Right hindlimb (tissue), 1 donor: Measurements from ENCODE around the gene COPS7A.
"Not testable (repeated sequence)": the region's sequence is repeated elsewhere in the genome, so short reads cannot be mapped to it uniquely, and the experiment has no call there.

Experiments used
- DNase-seq: peaks from one replicate; pipeline ENCODE4 v3.0.0-alpha.2; 2018

COPS7A gene

DNA sequence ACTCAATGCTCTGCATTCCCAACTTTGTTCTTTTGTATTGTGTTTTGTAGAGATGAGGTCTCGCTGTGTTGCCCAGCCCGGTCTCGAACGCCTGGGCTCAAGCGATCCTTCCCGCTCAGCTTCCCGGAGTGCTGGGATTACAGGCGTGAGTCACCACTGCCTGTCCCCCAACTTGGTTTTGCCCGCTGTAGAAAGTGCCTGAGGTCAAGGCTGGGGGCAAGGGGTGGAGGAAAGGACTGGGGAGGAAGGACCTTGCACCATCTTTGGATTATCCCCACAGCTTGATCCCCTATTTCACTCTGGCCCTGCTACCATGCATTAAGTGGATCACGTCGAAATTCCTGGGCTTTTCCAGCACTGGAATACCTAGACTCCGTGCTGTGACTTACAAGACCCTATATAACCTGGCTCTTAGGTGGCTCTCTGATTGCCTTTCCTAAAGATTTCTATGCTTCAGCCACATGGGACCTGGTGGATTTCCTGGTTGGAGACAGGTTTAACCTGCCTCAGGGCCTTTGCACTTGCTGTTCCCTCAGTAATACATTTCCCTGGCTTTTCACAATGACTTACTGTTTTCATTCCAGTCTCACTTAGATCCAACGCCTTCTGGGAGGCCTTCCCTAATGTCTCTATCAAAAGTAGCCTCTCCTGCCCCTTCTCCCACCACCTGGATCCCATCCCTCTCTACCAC, 22.6 kb upstream of the COPS7A start:
- DNase-seq = no peak

DNA sequence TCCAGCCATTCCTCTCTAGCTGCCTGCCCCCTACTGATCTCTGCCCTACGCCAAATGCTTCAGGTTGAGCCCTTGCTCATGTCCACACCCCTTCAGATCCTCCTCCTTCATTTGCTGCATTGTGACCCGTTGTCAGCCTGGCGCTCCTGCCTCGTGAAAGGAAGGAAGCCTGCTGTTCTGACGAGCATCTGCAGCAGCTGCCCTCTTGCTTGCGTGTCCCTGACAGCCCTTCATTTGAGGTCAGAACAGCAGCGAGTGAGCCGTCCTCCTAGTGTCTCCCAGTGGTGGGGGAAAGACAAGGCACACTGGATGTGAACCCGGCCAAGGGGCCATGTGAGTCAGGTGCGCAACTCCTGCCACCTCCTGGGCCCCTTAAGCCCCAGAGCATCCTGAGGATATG, 20.2 kb upstream of the COPS7A start:
- no peak for DNase-seq

DNA sequence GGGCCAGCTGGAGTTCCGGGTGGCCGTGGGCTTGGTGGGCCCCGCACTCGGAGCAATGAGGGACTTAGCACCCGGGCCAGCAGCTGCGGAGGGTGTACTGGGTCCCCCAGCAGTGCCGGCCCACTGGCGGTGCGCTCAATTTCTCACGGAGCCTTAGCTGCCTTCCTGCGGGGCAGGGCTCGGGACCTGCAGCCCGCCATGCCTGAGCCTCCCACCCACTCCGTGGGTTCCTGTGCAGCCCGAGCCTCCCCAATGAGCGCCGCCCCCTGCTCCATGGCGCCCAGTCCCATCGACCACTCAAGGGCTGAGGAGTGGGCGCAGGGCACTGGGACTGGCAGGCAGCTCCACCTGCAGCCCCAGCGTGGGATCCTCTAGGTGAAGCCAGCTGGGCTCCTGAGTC, 15.5 kb upstream of the COPS7A start:
- DNase-seq = not testable (repeated sequence)

DNA sequence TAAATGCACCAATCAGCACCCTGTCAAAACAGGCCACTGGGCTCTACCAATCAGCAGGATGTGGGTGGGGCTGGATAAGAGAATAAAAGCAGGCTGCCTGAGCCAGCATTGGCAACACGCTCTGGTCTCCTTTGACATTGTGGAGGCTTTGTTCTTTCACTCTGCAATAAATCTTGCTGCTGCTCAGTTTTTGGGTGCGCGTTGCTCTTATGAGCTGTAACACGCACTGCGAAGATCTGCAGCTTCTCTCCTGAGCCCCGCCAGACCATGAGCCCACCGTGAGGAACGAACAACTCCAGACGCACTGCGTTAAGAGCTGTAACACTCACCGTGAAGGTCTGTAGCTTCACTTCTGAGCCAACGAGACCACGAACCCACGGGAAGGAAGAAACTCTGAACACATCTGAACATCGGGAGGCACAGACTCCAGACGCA, 14.9 kb upstream of the COPS7A start:
- DNase-seq = no peak

DNA sequence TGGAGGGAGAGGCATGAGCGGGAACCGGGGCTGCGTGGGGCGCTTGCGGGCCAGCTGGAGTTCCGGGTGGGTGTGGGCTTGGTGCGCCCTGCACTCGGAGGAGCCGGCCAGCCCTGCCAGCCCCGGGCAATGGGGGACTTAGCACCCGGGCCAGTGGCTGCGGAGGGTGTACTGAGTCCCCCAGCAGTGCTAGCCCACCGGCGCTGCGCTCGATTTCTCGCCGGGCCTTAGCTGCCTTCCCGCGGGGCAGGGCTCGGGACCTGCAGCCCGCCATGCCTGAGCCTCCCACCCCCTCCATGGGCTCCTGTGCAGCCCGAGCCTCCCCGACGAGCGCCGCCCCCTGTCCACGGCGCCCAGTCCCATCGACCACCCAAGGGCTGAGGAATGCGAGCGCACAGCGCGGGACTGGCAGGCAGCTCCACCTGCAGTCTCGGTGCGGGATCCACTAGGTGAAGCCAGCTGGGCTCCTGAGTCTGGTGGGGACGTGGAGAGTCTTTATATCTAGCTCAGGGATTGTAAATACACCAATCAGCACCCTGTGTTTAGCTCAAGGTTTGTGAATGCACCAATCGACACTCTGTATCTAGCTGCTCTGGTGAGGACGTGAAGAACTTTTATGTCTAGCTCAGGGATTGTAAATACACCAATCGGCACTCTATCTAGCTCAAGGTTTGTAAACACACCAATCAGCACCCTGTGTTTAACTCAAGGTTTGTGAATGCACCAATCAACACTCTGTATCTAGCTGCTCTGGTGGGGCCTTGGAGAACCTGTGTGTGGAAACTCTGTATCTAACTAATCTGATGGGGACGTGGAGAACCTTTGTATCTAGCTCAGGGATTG, 7.6 kb upstream of the COPS7A start:
- not testable (repeated sequence) for DNase-seq

DNA sequence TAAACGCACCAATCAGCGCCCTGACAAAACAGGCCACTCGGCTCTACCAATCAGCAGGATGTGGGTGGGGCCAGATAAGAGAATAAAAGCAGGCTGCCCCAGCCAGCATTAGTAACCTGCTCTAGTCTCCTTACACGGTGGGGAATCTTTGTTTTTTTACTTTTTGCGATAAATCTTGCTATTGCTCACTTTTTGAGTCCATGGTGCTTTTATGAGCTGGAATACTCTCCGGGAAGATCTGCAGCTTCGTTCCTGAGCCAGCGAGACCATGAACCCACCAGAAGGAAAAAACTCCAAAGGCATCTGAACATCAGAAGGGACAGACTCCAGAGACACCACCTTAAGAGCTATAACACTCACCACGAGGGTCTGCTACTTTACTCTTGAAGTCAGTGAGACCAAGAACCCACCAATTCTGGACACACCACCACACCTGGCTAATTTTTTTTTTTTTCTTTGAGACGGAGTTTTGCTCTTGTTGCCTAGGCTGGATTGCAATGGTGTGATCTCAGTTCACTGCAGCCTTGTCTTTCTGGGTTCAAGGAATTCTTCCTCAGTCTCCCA, 6.9 kb upstream of the COPS7A start:
- DNase-seq = no peak

DNA sequence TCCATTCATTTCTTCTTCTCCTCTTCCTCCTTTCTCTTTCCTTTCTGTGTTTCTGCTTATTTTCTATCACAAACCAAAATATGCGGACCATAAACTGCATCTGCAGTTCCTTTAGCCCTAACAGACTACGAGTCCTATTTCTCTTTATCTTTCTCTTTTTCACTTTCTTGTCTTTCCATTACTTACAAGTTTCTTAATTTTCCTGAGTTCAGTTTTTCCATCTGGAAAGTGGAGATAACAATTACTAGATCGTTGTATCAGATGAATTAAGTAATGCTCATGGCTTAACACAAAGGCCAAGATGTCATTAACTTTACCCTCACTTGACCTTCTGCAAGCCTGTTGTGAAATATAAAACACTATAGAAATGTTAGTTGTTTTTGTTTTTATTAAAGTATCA, 983 bp upstream of the COPS7A start:
- no peak for DNase-seq

DNA sequence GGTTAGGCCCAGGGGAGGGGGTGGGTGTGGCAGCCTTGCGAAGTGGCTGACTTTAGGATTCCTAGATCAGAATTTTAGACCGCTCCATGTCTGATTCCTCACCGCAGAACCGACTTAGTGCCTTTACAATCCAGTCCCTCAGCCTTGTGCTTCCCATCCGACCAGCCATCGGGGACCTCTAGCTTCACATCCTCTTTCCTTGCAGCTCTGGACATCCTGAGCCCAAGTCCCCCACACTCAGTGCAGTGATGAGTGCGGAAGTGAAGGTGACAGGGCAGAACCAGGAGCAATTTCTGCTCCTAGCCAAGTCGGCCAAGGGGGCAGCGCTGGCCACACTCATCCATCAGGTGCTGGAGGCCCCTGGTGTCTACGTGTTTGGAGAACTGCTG, 557 bp downstream of the COPS7A start:
- DNase-seq = no peak

DNA sequence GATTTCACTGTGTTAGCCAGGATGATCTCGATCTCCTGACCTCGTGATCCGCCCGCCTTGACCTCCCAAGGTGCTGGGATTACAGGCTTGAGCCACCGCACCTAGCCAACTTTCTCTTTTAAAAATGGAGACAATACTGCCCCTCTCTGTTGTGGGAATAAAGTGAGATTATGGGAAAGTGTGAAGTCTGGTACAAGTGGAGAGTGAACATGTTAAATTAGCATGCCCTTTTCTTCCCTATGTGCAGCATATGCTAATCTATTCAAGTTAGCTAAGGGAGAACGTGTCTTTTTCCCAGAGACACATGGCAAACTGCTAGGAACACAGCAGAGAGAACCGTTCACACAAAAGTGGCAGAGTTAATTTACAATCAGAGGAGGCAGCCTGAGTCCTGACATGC, 1.5 kb downstream of the COPS7A start:
- no peak for DNase-seq

DNA sequence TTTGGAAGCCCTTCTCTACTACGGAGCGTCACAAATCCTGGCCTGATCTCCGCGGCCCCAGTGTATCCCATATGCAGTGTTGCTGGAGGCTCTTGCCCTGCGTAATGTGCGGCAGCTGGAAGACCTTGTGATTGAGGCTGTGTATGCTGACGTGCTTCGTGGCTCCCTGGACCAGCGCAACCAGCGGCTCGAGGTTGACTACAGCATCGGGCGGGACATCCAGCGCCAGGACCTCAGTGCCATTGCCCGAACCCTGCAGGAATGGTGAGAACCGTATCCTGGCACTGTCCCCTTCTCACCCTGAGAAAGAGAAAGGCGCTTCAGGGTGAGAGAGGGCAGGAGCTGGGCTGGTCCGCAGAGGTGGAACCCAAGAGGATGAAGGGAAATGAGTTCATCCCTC, 5.3 kb downstream of the COPS7A start:
- DNase-seq = no peak

DNA sequence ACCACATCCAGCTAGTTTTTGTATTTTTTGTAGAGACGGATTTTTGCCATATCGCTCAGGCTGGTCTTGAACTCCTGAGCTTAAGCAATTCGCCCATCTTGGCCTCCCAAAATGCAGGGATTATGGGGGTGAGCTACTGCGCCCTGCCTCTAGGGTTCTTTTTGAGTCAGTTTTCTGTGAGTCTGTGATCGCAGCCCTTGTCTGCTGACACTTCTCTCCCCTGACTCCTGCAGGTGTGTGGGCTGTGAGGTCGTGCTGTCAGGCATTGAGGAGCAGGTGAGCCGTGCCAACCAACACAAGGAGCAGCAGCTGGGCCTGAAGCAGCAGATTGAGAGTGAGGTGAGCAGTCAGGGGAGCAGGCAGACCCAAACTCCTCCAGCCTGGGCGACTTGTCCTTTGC, 6.3 kb downstream of the COPS7A start:
- DNase-seq = no peak

DNA sequence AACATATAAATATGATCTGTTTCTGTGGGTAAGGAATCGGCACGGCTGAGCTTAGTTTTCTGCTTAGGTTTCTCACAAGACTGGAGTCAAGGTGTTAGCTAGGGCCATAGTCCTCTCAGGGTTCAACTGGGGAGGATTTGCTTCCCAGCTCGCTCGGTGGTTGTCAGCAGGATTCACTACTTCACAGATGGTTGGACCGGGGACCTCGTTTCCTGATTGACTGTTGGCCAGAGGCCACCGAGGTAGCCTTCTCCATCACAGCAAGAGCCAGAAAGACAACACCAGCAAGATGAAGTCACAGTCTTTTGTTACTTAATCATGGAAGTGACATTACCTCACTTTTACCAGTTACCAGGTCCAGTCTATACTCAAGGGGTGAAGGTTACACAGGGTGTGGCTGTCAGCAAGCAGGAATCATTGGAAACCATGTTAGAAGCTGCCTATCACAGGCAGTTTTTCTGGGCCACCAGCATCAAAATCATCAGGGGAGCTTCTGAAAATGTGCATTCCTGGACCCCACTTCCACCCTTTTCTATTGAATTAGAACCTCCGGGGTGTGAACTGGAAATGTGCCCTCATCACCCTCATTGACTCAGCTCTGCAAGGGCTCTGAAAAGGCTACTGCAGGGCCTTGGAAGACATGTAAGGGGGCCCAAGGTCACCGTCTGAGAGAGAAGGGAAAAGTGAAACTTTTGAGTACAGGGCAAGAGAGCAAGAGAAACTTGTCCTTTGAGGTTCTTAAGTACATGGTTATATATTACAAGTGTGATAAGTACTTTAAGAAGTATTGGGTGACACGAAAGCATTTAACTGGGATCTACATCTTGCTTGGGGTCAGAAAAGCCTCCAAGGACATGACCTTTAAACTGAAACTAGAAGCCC, 10.9 kb downstream of the COPS7A start:
- DNase-seq = no peak

DNA sequence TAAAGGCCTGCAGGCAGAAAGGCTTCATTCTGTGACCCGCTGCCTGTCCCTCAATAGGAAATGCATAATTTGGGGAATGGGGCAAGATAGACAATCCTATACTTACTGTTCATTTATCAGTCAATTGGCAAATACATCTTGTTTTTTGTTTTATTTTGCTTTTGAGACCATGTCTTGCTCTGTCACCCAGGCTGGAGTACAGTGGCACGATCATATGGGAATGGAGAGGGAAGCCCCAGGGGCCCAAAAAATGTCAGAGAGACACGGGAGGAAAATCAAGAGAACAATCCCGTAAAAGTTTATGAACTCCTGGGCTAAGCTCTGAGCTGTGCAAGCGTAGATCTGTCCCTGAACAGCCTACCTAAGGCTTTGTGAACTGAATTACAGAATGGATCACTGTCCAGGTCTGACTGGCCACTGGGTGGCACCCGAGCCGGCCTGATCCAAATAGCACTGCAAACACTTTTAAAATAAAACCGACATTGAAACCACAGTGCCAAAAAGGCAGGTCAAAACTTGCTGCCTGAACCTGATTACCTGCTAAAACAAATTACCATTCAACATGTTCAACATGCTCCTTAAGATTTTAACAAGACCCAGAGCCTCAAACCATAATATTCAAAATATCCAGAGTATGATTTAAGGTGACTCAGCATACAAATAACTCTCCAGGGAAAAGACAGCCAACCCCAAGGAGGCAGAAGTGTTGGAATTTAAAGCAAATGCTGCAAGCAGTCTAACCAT, 11.8 kb downstream of the COPS7A start:
- peak; percentile 65 for DNase-seq

DNA sequence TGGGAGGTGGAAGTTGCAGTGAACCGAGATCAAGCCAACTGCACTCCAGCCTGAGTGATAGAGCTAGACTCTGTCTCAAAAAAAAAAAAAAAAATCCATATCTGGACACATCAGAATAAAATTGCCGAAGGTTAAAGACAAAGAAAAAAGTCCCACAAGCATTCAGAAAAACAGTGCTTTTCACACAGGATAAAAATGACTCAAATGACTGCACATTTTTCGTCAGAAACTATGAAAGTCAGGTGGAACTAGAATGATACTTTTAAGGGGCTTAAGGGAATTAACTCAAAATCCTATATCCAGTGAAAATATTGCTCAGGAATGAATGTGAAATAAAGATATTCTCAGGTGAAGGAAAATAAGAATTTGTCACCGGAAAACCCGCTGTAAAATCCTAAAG, 12.9 kb downstream of the COPS7A start:
- no peak for DNase-seq

DNA sequence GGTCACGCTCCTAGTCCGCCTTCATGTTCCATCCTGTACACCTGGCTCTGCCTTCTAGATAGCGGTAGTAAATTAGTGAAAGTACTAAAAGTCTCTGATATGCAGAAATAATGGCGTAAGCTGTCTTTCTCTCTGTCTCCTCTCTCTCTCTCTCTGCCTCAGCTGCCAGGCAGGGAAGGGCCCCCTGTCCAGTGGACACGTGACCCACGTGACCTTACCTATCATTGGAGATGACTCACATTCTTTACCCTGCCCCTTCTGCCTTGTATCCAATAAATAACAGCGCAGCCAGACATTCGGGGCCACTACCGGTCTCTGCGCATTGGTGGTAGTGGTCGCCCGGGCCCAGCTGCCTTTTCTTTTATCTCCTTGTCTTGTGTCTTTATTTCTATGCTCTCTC, 18.2 kb downstream of the COPS7A start:
- not testable (repeated sequence) for DNase-seq

DNA sequence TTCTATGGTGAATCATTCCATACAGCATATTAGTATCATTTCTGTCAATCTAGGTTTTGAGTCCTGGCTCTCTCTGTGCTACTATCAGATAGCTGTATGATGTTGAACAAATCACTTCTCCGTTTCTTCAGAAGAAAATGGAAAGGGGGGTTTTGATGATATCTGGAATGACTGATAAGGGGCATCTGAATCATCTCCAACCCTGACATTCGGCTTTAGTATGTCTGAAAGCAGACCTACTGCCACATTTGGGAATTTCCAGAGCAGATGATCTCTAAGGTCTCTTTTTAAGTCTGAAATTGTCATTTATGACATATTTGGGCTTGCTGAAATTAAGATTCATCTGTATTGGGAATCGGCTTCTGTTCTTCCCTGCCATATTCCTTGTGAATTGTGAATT, 19.0 kb downstream of the COPS7A start:
- DNase-seq = no peak

DNA sequence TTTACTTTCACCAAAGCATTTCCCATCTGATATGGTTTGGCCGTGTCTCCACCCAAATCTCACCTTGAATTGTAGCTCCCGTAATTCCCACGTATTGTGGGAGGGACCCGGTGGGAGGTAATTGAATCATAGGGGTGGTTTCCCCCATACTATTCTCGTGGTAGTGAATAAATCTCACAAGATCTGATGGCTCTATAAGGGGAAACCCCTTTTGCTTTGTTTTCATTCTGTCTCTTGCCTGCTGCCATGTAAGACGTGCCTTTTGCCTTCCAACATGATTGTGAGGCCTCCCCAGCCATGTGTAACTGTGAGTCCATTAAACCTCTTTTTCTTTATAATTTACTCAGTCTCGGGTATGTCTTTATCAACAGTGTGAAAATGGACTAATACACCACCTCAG, 19.5 kb downstream of the COPS7A start:
- DNase-seq = not testable (repeated sequence)

DNA sequence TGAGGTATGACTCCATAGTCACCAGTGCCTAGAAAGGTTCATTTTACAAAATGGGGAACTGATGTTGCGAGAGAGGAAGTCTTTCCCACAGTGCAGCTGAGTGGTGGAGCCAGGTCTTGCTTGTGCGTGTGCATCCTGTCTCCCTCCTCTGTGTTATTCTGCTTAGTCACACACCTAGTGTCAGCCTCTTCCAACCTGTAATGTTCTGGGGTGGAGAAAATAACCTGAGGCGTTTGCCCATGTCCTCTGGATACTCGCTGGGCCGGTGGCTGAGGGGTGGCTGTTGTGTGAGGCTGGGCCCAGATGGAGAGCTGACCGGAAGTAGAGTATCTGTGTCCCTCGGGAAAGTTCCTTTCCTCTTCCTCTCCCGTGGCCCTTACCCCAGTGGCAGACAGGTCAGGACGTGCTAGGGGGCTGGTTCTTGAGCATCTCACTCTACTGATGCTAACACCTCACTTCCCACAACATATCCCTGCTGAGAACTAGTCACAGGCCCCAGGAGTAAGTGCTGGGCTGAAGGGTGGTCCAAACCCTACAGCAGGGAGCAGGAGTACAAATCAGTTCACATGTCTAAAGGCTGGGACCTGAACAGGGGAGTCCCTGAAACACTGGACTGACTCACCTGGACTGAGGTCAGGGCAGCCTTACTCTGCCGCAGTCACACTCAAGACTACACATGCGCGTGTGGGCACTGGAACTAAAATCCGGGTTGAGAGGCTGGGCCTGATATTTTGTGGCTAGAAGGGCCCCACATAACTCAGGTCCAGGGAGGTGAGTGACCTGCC, 22.1 kb downstream of the COPS7A start:
- no peak for DNase-seq

DNA sequence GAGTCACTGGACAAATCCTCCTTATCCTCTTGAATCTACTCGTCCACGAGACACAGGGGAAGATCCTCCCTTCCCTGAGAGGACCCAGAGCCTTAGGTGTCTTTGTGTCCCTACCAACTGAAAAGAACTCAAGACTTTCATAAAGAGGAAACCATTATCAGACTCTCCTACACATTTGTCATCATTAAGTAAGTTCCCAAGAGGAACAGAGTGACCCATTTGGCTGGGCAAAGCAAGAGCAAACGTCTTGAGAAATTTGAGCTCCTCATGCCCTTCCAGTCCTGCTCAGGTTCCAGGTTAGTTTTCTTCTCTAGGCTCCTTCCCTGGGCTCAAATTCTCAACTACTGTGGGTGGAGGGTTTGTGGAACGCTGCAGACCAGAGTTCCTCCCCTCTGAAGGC, 23.4 kb downstream of the COPS7A start:
- DNase-seq = no peak

DNA sequence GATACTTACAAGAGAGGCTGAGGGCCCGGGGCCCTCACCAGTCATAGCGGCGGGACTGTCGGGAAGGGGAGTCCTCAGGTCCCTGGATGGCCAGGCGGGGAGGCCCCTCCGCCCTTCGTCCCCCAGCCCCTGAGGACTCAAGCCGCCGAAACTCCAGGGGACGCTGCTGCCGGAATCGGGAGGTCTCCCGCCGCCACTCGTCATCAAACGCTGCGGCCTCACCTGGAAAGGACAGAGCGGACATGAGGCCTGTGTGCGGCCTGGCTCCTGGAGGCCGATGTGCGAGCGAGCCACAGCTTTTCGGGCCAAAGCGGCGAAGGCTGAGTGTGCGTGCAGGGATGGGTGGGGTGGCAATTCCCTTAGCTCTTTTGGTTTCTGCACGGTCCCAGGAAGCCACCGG, 24.9 kb downstream of the COPS7A start:
- no peak for DNase-seq

DNA sequence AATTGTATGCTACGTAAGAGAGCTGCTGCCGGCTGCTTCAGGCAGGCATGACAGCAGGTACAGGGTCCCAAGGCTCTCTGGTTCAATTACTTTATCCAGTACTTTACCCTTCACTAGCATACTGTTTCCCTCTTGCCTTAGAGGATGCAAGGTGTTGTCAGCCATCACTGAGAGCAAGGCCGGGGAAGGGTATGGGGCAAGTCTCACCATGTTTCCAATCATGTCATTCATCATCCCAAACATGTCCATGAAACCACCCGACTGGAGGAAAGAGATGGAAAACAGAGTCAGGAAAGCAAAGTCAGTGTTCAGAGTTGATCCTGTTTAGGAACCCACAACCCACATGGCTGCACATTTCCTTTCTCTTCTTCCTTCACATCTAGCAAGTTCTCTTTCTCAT, 26.7 kb downstream of the COPS7A start:
- DNase-seq = no peak

DNA sequence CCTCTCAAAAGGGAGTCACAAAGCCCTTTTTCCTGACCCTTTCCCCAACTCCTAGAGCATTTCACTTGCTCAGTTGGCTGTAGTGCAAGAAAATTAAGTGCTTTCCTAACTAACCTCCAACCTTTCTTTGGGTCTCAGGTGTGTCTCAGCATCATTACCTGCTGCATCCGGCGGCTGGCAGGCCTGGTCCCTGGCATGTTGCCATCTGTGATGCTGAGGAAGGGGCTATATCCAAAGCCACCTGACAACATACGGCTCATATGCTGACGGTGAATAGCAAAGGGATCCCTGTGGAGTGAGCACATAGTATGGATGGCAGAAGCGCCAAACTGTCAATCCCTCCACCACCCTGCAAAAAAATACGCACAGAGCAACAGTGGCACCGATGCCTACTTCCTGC, 27.9 kb downstream of the COPS7A start:
- DNase-seq = no peak
